HCT116 (cell line): ENCODE measurements around the gene TRAF2. TPM values are rescaled to one million over a fixed set of nuclear protein-coding genes. Genes with fewer than 3 reads are reported as not detected.

Source experiments
- ATAC-seq: fragments of 200-7000 bp; cut with Tn5 transposase; 2 replicates; pipeline ENCODE4 v1.9.1; 2020; ENCODE audit warnings: mild to moderate bottlenecking, moderate library complexity
- BruUV-seq: library from RNA; stranded (reverse); fragments of 400-500 nt; replicated peaks from 2 replicates; lab custom pipeline; 2021; lab: Mats Ljungman, UMichigan
- CTCF ChIA-PET: fragments of 300-600 bp; sonication (Branson Sonifier 250); formaldehyde crosslinking; loops from one replicate; lab custom pipeline; 2021; ENCODE audit warnings: antibody characterized with exemption; lab: Charles Lee
- POLR2A ChIA-PET: fragments of 300-600, 350-600 bp; sonication (Branson Sonifier 250); formaldehyde crosslinking; loops from one replicate; lab custom pipeline; 2021; ENCODE audit warnings: antibody characterized with exemption; lab: Charles Lee
- RAD21 ChIA-PET, 2 experiments: fragments of 300-600 bp; sonication (Branson Sonifier 250); formaldehyde crosslinking; loops; one replicate each; lab custom pipeline; 2023; ENCODE audit warnings: low total read pairs in 2 of 2; ENCODE audit not compliant: uncharacterized antibody in 2 of 2, unreplicated experiment in 2 of 2, low non-redundant PET in 1 of 2; lab: Charles Lee
- DNase-seq: peaks from one replicate; pipeline ENCODE4 v3.0.0-alpha.2; 2010; ENCODE audit warnings: low read depth, low spot score
- H2AFZ ChIP-seq: fragments of 200-600 bp; shearing (Covaris generic), sonication (generic); 2 replicates; pipeline ENCODE4 v1.6.1; 2017; ENCODE audit warnings: low read depth, mixed run types, mixed read lengths, antibody characterized with exemption, low read length; ENCODE audit not compliant: poor library complexity, severe bottlenecking
- H3K27ac ChIP-seq: 2 replicates; pipeline ENCODE4 v1.5.1; 2012; ENCODE audit warnings: low read depth, low read length
- H3K27me3 ChIP-seq: fragments of 200-600 bp; sonication (generic); 2 replicates; pipeline ENCODE4 v1.6.1; 2016; ENCODE audit warnings: mixed run types, low read length, mixed read lengths; ENCODE audit not compliant: insufficient read depth
- H3K36me3 ChIP-seq, 2 experiments: fragments of 200-500 bp in 1 of 2; fragments of 200-600 bp in 1 of 2; sonication (Bioruptor generic) in 1 of 2; sonication (generic) in 1 of 2; 2 replicates each; pipeline versions ENCODE4 v1.5.1 to v1.6.1; 2014 to 2016; ENCODE audit warnings: low read length in 2 of 2, inconsistent platforms in 1 of 2, mixed read lengths in 1 of 2, mixed run types in 1 of 2; ENCODE audit not compliant: insufficient read depth in 2 of 2, control insufficient read depth in 1 of 2
- H3K4me1 ChIP-seq, 2 experiments: fragments of 200-600 bp in 1 of 2; sonication (generic) in 1 of 2; 2 replicates each; pipeline versions ENCODE4 v1.5.1 to v1.6.1; 2012 to 2017; ENCODE audit warnings: low read length in 2 of 2, inconsistent platforms in 1 of 2, mild to moderate bottlenecking in 1 of 2, mixed read lengths in 1 of 2, mixed run types in 1 of 2, moderate library complexity in 1 of 2; ENCODE audit not compliant: insufficient read depth in 2 of 2, control insufficient read depth in 1 of 2
- H3K4me2 ChIP-seq: fragments of 200-600 bp; sonication (generic); 2 replicates; pipeline ENCODE4 v1.6.1; 2017; ENCODE audit warnings: mixed run types, low read length, mixed read lengths
- H3K4me3 ChIP-seq, 2 experiments: fragments of 200-600 bp in 1 of 2; sonication (generic) in 1 of 2; replicated peaks in 1 of 2; 2 replicates each; pipeline ENCODE4 v1.5.1; 2011 to 2016; ENCODE audit warnings: low read length in 2 of 2, control low read depth in 1 of 2, low read depth in 1 of 2, mild to moderate bottlenecking in 1 of 2, mixed read lengths in 1 of 2, mixed run types in 1 of 2
- H3K79me2 ChIP-seq: fragments of 200-600 bp; sonication (generic); 2 replicates; pipeline ENCODE4 v1.6.1; 2017; ENCODE audit warnings: mild to moderate bottlenecking, mixed run types, low read length, moderate library complexity, mixed read lengths; ENCODE audit not compliant: insufficient read depth
- H3K9ac ChIP-seq: fragments of 200-600 bp; sonication (generic); 2 replicates; pipeline ENCODE4 v1.6.1; 2016; ENCODE audit warnings: low read length, mixed read lengths
- H3K9me2 ChIP-seq: fragments of 200-600 bp; sonication (generic), shearing (Covaris generic); 2 replicates; pipeline ENCODE4 v1.6.1; 2017; ENCODE audit warnings: mixed run types, mild to moderate bottlenecking, moderate library complexity; ENCODE audit not compliant: insufficient read depth
- H3K9me3 ChIP-seq, 2 experiments: fragments of 200-500 bp in 1 of 2; fragments of 200-600 bp in 1 of 2; sonication (Bioruptor generic) in 1 of 2; sonication (generic) in 1 of 2; 2 replicates each; pipeline ENCODE4 v1.6.1; 2014 to 2017; ENCODE audit warnings: low read length in 2 of 2, mixed read lengths in 2 of 2, inconsistent platforms in 1 of 2, low read depth in 1 of 2, mild to moderate bottlenecking in 1 of 2, mixed run types in 1 of 2, moderate library complexity in 1 of 2; ENCODE audit not compliant: control insufficient read depth in 1 of 2, insufficient read depth in 1 of 2
- H4K20me1 ChIP-seq: fragments of 200-600 bp; sonication (generic), shearing (Covaris generic); 2 replicates; pipeline ENCODE4 v1.6.1; 2017; ENCODE audit warnings: mixed run types, mild to moderate bottlenecking, moderate library complexity; ENCODE audit not compliant: insufficient read depth
- EZH2phosphoT487 ChIP-seq: fragments of 200-600 bp; IDR thresholded peaks from 2 replicates; pipeline ENCODE4 v1.6.1; 2018; ENCODE audit warnings: antibody characterized with exemption, borderline replicate concordance
- FOSL1 ChIP-seq: IDR thresholded peaks from 2 replicates; pipeline ENCODE4 v1.6.1; 2012; ENCODE audit warnings: low read depth
- JUND ChIP-seq: IDR thresholded peaks from 2 replicates; pipeline ENCODE4 v1.6.1; 2012
- POLR2A ChIP-seq: IDR thresholded peaks from 2 replicates; pipeline ENCODE4 v1.7.0; 2011; ENCODE audit warnings: borderline replicate concordance; ENCODE audit not compliant: insufficient read depth, insufficient read length; ENCODE audit errors: extremely low read depth
- SIN3A ChIP-seq: IDR thresholded peaks from 2 replicates; pipeline ENCODE4 v1.6.1; 2012; ENCODE audit warnings: low read depth
- SP1 ChIP-seq: IDR thresholded peaks from 2 replicates; pipeline ENCODE4 v1.6.1; 2012; ENCODE audit warnings: low read depth
- SRF ChIP-seq: IDR thresholded peaks from 2 replicates; pipeline ENCODE4 v1.6.1; 2012; ENCODE audit warnings: low read depth
- TCF7L2 ChIP-seq: IDR thresholded peaks from 2 replicates; pipeline ENCODE4 v1.7.0; 2011; ENCODE audit warnings: borderline replicate concordance, inconsistent platforms; ENCODE audit not compliant: insufficient read depth, insufficient read length; ENCODE audit errors: extremely low read depth
- YY1 ChIP-seq: IDR thresholded peaks from 2 replicates; pipeline ENCODE4 v1.6.1; 2011; ENCODE audit warnings: low read length, low read depth, moderate library complexity, mild to moderate bottlenecking; ENCODE audit not compliant: insufficient replicate concordance; ENCODE audit errors: extremely low read depth
- ZFX ChIP-seq: fragments of 450-650 bp; IDR thresholded peaks from 2 replicates; pipeline ENCODE4 v1.6.1; 2017
- ZNF274 ChIP-seq: fragments of 200-500 bp; sonication (Bioruptor generic); IDR thresholded peaks from 2 replicates; pipeline ENCODE4 v1.6.1; 2014; ENCODE audit warnings: mild to moderate bottlenecking, low read depth, low read length, inconsistent platforms
- intact Hi-C: fragments of 100-400 bp; cut with micrococcal nuclease; formaldehyde crosslinking; loops from 2 replicates; pipeline ENCODE4 v1.10.0; 2022
- total RNA-seq: library from RNA; stranded (reverse); gene quantifications from one replicate; pipeline ENCODE4 v1.2.1, GENCODE V29; 2021; ENCODE audit not compliant: unreplicated experiment
- TF ChIP-seq, protein P1 (sequence below), 3 experiments: fragments of 200-600 bp in 1 of 3; sonication (generic) in 1 of 3; IDR thresholded peaks in 2 of 3; conservative IDR thresholded peaks in 1 of 3; 2 replicates each; pipeline ENCODE4 v1.5.1; 2012 to 2017; ENCODE audit warnings: low read depth in 2 of 3, low read length in 2 of 3, antibody characterized with exemption in 1 of 3, borderline replicate concordance in 1 of 3, control low read depth in 1 of 3, mild to moderate bottlenecking in 1 of 3, mixed read lengths in 1 of 3, mixed run types in 1 of 3, moderate library complexity in 1 of 3; ENCODE audit not compliant: insufficient read depth in 1 of 3
- TF ChIP-seq, protein P2 (sequence below): IDR thresholded peaks from 2 replicates; pipeline ENCODE4 v1.6.1; 2012
- TF ChIP-seq, protein P3 (sequence below): IDR thresholded peaks from 2 replicates; pipeline ENCODE4 v1.6.1; 2011; ENCODE audit warnings: mild to moderate bottlenecking, low read length, moderate library complexity; ENCODE audit not compliant: insufficient replicate concordance; ENCODE audit errors: extremely low read depth
- TF ChIP-seq, protein P4 (sequence below): IDR thresholded peaks from 2 replicates; pipeline ENCODE4 v1.6.1; 2012

Gene TRAF2
- total RNA-seq, 1 experiment from 2014 or later = 28.4 TPM

DNA sequence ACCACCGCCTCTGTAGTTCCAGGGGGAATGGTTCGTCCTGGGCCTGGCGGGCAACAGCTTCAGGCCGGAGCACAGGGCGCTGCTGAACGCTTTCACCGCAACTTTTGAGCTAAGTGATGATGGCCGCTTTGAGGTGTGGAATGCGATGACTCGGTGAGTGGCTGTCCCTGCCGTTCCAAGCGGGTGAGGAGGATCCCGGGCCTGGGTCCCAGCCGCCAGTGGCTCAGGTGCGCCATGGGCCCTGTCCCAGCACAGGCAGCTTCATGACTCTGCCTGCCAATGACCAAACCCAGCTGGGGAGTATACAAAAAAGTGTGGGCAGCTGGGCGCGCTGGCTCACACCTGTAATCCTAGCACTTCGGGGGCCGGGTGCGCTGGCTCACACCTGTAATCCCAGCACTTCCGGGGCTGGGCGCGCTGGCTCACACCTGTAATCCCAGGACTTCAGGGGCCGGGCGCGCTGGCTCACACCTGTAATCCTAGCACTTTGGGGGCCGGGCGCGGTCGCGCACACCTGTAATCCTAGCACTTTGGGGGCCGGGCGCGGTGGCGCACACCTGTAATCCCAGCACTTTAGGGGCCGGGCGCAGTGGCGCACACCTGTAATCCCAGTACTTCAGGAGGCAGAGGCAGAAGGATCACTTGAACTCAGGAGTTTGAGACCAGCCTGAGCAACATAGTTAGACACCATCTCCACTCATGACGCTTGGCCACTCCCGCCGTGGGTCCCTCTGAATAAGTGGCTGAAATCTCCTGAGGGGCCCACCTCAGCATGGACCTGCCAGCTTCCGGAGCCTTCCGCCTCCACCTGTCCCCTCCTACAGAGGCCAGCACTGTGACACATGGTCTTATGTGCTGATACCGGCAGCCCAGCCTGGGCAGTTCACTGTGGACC is 66.8 kb downstream of the TRAF2 start (continued):
- TF ChIP-seq, protein P1, sequence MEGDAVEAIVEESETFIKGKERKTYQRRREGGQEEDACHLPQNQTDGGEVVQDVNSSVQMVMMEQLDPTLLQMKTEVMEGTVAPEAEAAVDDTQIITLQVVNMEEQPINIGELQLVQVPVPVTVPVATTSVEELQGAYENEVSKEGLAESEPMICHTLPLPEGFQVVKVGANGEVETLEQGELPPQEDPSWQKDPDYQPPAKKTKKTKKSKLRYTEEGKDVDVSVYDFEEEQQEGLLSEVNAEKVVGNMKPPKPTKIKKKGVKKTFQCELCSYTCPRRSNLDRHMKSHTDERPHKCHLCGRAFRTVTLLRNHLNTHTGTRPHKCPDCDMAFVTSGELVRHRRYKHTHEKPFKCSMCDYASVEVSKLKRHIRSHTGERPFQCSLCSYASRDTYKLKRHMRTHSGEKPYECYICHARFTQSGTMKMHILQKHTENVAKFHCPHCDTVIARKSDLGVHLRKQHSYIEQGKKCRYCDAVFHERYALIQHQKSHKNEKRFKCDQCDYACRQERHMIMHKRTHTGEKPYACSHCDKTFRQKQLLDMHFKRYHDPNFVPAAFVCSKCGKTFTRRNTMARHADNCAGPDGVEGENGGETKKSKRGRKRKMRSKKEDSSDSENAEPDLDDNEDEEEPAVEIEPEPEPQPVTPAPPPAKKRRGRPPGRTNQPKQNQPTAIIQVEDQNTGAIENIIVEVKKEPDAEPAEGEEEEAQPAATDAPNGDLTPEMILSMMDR (IDR thresholded peaks at IDR 0.05 in 2 of 3, conservative IDR thresholded peaks at IDR 0.05 in 1 of 3; ENCODE audit: borderline replicate concordance in 1 of 3, insufficient read depth in 1 of 3, low read depth in 2 of 3, low read length in 2 of 3) = no peak
- TF ChIP-seq SIN3A = no peak
- TF ChIP-seq, all 23 proteins: peak for 0

DNA sequence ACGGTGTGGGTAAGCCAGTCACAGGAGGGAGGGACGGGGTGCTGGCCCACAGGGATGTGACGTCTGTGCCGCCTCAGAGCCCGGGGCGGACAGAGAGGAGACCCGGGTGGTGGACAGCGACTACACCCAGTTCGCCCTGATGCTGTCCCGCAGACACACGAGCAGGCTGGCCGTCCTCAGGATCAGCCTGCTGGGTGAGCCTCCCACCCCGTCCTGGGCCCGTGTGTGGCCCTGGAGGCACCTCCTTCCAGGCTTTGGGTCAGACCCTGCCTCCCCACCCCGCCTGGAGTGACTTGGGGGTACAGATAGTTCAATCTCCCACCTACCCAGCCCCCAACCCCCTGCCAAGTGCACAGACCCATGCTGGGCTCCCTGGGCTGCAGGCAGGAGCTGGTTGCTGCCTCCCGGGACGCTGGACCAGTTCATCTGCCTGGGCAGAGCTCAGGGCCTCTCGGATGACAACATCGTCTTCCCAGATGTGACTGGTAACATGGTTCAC is 67.5 kb downstream of the TRAF2 start:
- no TSS peak for BruUV-seq
- Histone ChIP-seq H2AFZ (no peak overlapping the region), H3K9me2 (no peaks in the 10 kb centered on the region), H3K4me3 (no peak overlapping the region), H3K36me3 (no peaks in the 10 kb centered on the region), H3K27me3 (no peaks in the 10 kb centered on the region), H3K9ac (no peak overlapping the region), H3K79me2 (no peaks in the 10 kb centered on the region), H3K4me1 (peaks cover 13 to 23% of the 10 kb centered on the region in 2 experiments), H3K27ac (no peak overlapping the region), H4K20me1 (no peaks in the 10 kb centered on the region), H3K4me2 (no peak overlapping the region), H3K9me3 (no peaks in the 10 kb centered on the region)
- ATAC-seq (no peak), DNase-seq (no peak)
- ChIA-PET CTCF (no interaction called here), RAD21 (no interaction called here), POLR2A (no interaction called here)
- TF ChIP-seq, protein P2, sequence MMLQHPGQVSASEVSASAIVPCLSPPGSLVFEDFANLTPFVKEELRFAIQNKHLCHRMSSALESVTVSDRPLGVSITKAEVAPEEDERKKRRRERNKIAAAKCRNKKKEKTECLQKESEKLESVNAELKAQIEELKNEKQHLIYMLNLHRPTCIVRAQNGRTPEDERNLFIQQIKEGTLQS = no peak
- TF ChIP-seq, protein P1 (IDR thresholded peaks at IDR 0.05 in 2 of 3, conservative IDR thresholded peaks at IDR 0.05 in 1 of 3; ENCODE audit: borderline replicate concordance in 1 of 3, insufficient read depth in 1 of 3, low read depth in 2 of 3, low read length in 2 of 3) = no peak
- TF ChIP-seq POLR2A = no peak
- TF ChIP-seq SIN3A = no peak
- TF ChIP-seq JUND = no peak
- no peak for TF ChIP-seq EZH2phosphoT487
- TF ChIP-seq TCF7L2 = no peak
- TF ChIP-seq, protein P3, sequence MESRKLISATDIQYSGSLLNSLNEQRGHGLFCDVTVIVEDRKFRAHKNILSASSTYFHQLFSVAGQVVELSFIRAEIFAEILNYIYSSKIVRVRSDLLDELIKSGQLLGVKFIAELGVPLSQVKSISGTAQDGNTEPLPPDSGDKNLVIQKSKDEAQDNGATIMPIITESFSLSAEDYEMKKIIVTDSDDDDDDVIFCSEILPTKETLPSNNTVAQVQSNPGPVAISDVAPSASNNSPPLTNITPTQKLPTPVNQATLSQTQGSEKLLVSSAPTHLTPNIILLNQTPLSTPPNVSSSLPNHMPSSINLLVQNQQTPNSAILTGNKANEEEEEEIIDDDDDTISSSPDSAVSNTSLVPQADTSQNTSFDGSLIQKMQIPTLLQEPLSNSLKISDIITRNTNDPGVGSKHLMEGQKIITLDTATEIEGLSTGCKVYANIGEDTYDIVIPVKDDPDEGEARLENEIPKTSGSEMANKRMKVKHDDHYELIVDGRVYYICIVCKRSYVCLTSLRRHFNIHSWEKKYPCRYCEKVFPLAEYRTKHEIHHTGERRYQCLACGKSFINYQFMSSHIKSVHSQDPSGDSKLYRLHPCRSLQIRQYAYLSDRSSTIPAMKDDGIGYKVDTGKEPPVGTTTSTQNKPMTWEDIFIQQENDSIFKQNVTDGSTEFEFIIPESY = no peak
- no peak for TF ChIP-seq YY1
- no peak for TF ChIP-seq FOSL1
- TF ChIP-seq, protein P4, sequence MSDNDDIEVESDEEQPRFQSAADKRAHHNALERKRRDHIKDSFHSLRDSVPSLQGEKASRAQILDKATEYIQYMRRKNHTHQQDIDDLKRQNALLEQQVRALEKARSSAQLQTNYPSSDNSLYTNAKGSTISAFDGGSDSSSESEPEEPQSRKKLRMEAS = no peak
- TF ChIP-seq ZFX = no peak
- TF ChIP-seq SP1 = no peak
- no peak for TF ChIP-seq ZNF274
- TF ChIP-seq SRF = no peak
- intact Hi-C loops = no loop called here
